ES-I3 (cell line): ENCODE measurements around the gene IFIH1.

Experiments
- H3K36me3 ChIP-seq: 2 replicates; pipeline ENCODE4 v1.6.1; 2013; ENCODE audit warnings: mild to moderate bottlenecking, low read length, control low read depth, moderate library complexity; ENCODE audit not compliant: insufficient read depth
- H3K4me1 ChIP-seq: 2 replicates; pipeline ENCODE4 v1.6.1; 2013; ENCODE audit warnings: mild to moderate bottlenecking, control low read depth, low read length; ENCODE audit not compliant: insufficient read depth
- H3K9ac ChIP-seq: 2 replicates; pipeline ENCODE4 v1.6.1; 2013; ENCODE audit warnings: low read depth, mild to moderate bottlenecking, low read length, moderate library complexity
- H3K9me3 ChIP-seq: 2 replicates; pipeline ENCODE4 v1.6.1; 2013; ENCODE audit warnings: mild to moderate bottlenecking, low read length, moderate library complexity; ENCODE audit not compliant: control insufficient read depth, insufficient read depth

IFIH1 gene

DNA sequence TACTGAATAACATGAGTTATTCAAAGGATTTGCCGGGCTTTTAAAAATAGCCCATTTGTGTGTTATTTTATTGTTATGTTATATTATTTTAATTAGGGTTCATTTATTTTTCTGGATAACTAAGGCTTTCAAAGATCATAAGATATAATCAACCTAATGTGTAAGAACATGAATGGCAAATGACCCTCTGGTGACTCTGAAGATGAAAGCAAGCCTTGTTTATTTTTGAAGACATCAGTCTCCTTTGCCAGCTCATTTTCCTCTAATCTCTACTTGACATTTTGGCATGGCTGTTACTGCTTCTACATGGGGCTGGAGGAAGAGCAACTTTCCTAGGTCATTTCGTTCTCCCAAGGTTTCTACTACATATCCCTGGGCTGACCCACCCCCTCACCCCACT is 85.8 kb downstream of the IFIH1 start:
- no peaks in the 10 kb centered on the region for H3K4me1 ChIP-seq
- H3K9ac ChIP-seq = no peak overlapping the region
- no peaks in the 10 kb centered on the region for H3K9me3 ChIP-seq
- H3K36me3 ChIP-seq = no peaks in the 10 kb centered on the region

DNA sequence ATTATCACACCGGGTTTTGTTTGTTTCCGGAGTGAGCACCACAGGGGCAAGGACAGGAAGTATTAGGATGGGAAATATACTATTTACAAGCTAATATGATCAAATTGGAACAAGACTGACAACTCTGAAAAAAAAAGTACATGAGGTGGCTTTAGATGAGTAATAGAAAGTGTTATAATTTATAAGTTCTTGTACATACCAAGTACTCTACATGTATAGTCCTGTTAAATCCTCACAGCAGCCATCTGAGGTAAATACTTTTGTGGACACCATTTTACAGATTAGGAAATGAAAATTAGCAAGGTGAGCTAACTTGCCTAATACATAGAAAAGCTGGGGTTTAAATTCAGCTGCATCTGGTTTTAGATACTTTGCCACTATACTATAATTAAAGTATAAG is 86.5 kb downstream of the IFIH1 start:
- Histone ChIP-seq H3K4me1 (no peaks in the 10 kb centered on the region), H3K36me3 (no peaks in the 10 kb centered on the region), H3K9me3 (no peaks in the 10 kb centered on the region), H3K9ac (no peak overlapping the region)

DNA sequence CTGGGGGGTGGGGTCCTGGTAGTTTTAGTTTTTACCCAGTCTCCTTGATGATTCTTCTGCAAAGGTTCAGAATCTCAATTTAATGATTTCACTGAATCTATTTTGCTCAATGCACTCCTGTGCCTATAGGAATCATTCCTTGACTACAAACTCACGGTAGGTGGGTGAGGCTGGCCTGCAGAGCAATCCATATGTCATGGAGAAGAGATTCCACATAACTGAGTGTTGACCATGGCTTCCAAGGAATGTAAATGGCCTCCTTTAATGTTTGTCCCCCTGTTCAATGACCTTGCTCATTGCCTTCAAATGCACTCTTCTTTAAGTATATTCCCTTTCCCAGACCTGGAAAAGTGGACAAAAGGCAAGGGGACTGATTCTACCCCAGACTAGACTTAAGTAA is 87.7 kb downstream of the IFIH1 start:
- Histone ChIP-seq H3K36me3 (no peaks in the 10 kb centered on the region), H3K9ac (no peak overlapping the region), H3K9me3 (no peaks in the 10 kb centered on the region), H3K4me1 (no peaks in the 10 kb centered on the region)

DNA sequence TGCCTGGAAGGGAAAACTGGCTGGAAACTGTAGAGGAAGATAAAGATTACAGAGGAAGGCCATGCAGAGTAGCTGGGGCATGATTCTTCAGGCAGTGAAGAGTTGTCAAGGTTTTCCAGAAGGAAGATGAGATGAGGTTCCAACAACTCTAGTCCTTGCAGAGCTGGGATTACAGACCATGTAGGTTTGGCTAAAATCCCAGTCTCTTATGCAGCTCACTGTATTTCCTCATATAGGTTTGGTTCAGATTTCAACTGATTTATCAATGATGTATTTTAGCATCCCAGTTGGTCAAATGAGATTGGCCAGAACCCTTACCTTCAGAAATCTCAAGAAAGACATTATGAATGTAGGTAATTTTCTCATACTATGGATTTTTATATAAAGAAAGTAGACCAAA is 91.6 kb downstream of the IFIH1 start:
- Histone ChIP-seq H3K36me3 (no peaks in the 10 kb centered on the region), H3K9me3 (no peaks in the 10 kb centered on the region), H3K9ac (no peak overlapping the region), H3K4me1 (no peaks in the 10 kb centered on the region)

DNA sequence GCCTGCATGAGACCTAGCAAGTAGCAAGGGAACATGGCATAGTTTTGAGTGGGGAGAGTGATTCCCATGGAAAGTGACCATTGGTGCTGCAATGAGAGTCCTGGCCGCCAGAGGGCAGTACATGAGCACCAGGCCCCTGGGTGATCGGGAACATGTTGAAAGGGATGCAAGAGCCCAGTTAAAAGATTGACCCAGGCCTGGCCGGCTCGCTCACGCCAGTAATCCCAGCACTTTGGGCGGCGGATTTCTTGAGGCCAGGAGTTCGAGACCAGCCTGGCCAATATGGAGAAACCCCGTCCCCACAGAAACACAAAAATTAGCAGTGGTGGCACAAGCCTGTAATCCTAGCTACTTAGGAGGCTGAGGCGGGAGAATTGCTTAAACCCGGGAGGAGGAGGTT is 97.4 kb downstream of the IFIH1 start:
- Histone ChIP-seq H3K36me3 (no peaks in the 10 kb centered on the region), H3K9me3 (no peaks in the 10 kb centered on the region), H3K4me1 (no peaks in the 10 kb centered on the region), H3K9ac (no peak overlapping the region)

DNA sequence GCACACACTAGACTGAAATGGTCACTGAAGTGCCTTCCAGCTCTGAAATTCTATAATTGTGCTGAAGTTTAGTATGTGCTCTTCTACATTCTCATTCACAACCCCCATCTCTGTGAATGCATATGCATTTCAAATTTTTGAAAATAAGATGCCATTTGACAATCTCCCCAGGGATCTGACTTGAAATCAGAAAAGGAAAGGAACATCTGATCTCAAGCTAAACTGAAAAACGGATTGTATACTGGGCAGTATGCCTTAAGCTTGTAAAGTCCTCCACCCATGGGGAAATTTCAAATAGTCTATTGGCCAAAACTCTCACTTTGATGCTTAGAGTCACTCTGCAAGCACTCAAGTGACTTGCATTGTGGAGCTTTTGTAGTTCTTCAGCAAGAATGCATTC is 98.1 kb downstream of the IFIH1 start:
- H3K9me3 ChIP-seq = no peaks in the 10 kb centered on the region
- H3K4me1 ChIP-seq = no peaks in the 10 kb centered on the region
- H3K36me3 ChIP-seq = no peaks in the 10 kb centered on the region

DNA sequence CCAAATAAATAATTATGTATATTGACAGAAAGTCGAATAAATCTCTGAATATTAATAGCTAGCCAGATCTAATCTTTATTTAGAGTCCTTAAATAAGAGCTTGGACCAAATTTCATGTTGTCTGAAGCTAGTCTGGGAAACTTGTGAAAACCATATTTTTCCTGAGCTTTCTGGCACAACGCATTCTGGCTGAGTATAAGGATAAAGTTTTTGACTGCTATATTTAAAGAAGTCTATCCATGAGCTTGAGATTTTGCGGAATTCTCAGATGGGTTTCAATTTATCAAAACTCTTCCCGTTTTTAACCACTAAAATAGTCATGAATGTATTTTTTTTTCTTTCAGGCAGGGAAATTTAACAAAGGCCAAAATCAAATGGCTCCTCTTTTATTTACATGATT is 99.1 kb downstream of the IFIH1 start:
- Histone ChIP-seq H3K9ac (no peak overlapping the region), H3K36me3 (no peaks in the 10 kb centered on the region), H3K4me1 (no peaks in the 10 kb centered on the region), H3K9me3 (no peaks in the 10 kb centered on the region)

More for the DNA sequence above, 98.1 kb downstream of the IFIH1 start:
- no peak overlapping the region for H3K9ac ChIP-seq

DNA sequence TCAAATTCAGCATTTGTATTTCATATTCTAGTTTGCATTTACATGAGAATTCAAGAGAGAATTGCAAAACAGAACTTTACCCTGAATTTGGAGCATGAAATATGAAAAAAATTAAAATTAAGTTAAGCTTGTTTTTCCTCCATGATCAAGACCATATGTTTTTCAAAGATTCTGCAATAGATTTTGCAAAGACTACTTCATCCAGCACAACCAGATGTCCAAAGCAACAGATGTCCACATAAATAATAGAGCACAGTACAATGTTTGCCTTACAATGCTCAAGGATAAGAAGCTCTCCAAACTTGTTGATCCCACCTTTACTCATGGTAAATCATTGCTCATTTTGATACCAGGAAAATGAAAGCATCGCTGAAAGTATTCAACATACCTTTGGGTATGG is 100.9 kb downstream of the IFIH1 start:
- Histone ChIP-seq H3K9ac (no peak overlapping the region), H3K9me3 (no peaks in the 10 kb centered on the region), H3K4me1 (no peaks in the 10 kb centered on the region), H3K36me3 (no peaks in the 10 kb centered on the region)
